ENCODE results near the gene SCLY. TPM values are rescaled to one million over a fixed set of nuclear protein-coding genes. Genes with fewer than 3 reads are reported as not detected.

The SCLY gene
- total and polyA plus RNA-seq, 2 donors (not counting 1 experiment from before 2014, with no cell fraction given): 16.4 to 42.4 TPM

Small RNA genes within 50 kb of the gene (small RNA-seq; reads per million reads assigned to genes)
- gene RNU6-1333P (ENCODE audit: insufficient read length, low read depth, low replicate concordance): not detected

Other genes starting within 250 kb of the SCLY start
- 12.4 and 15.7 TPM in 2 replicates for gene RAMP1, start 201.4 kb upstream of the SCLY start, total RNA-seq
- gene RAMP1, start 201.4 kb upstream of the SCLY start, polyA plus RNA-seq: 0.37 TPM in 1 of 2 replicates, not detected in the other
- gene UBE2F, start 94.0 kb upstream of the SCLY start, total RNA-seq: 56.6 and 57.6 TPM in 2 replicates
- 22.5 and 28.2 TPM in 2 replicates for gene UBE2F, start 94.0 kb upstream of the SCLY start, polyA plus RNA-seq
- gene ESPNL, start 39.3 kb downstream of the SCLY start, total RNA-seq: 1.6 and 2.2 TPM in 2 replicates
- 1.7 and 2.5 TPM in 2 replicates for gene ESPNL, start 39.3 kb downstream of the SCLY start, polyA plus RNA-seq
- 0.12 TPM in 1 of 2 replicates, not detected in the other for gene KLHL30, start 77.7 kb downstream of the SCLY start, total RNA-seq
- 0.06 TPM in 1 of 2 replicates, not detected in the other for gene KLHL30, start 77.7 kb downstream of the SCLY start, polyA plus RNA-seq
- gene ERFE, start 98.0 kb downstream of the SCLY start, total RNA-seq: 0.17 and 0.19 TPM in 2 replicates
- not detected in 2 replicates for gene ERFE, start 98.0 kb downstream of the SCLY start, polyA plus RNA-seq
- gene ILKAP, start 142.7 kb downstream of the SCLY start, total RNA-seq: 98.6 and 102 TPM in 2 replicates
- 82.5 and 100 TPM in 2 replicates for gene ILKAP, start 142.7 kb downstream of the SCLY start, polyA plus RNA-seq
- 8.8 and 14.3 TPM in 2 replicates for gene HES6, start 179.0 kb downstream of the SCLY start, total RNA-seq
- 6.5 and 9.5 TPM in 2 replicates for gene HES6, start 179.0 kb downstream of the SCLY start, polyA plus RNA-seq
- gene PER2, start 227.6 kb downstream of the SCLY start, total RNA-seq: 11.8 and 12.6 TPM in 2 replicates
- 3.2 and 4.2 TPM in 2 replicates for gene PER2, start 227.6 kb downstream of the SCLY start, polyA plus RNA-seq